Mesodermal cell (in vitro differentiated cells): Measurements from ENCODE around the gene GALNT10.

Experiments used
- H3K27ac ChIP-seq: 2 replicates; pipeline ENCODE4 v1.7.0; 2013; ENCODE audit warnings: mild to moderate bottlenecking, low read depth, low read length, moderate library complexity; ENCODE audit not compliant: severe bottlenecking
- H3K36me3 ChIP-seq: 2 replicates; pipeline ENCODE4 v1.7.1; 2013; ENCODE audit warnings: mild to moderate bottlenecking, low read length, moderate library complexity; ENCODE audit not compliant: control insufficient read depth, insufficient read depth
- H3K4me1 ChIP-seq: one replicate; pipeline ENCODE4 v1.7.1; 2013; ENCODE audit warnings: mild to moderate bottlenecking, low read length; ENCODE audit not compliant: insufficient read depth, control insufficient read depth, poor library complexity, severe bottlenecking
- H3K4me3 ChIP-seq: 2 replicates; pipeline ENCODE4 v1.7.0; 2013; ENCODE audit warnings: low read length, control low read depth, mild to moderate bottlenecking; ENCODE audit not compliant: insufficient read depth, poor library complexity, severe bottlenecking; ENCODE audit errors: extremely low read depth
- H3K9me3 ChIP-seq: 2 replicates; pipeline ENCODE4 v1.7.1; 2013; ENCODE audit warnings: mild to moderate bottlenecking, low read length, moderate library complexity; ENCODE audit not compliant: control insufficient read depth
- WGBS, 2 experiments: methylation state at CpG; one replicate each; pipeline ENCODE4 v1.1.5; 2013; ENCODE audit warnings: missing lambda C conversion rate in 2 of 2; ENCODE audit not compliant: insufficient coverage in 2 of 2; 5-methylcytosine and 5-hydroxymethylcytosine counted together

Gene GALNT10

GRCh38 chr5:154342211-154342610, 151.7 kb downstream of the GALNT10 start:
- Histone ChIP-seq H3K4me1 (no peaks in the 10 kb centered on the region), H3K27ac (no peak overlapping the region), H3K36me3 (peaks cover 5% of the 10 kb centered on the region), H3K9me3 (no peaks in the 10 kb centered on the region), H3K4me3 (no peak overlapping the region)
- WGBS, 2 experiments = 87 to 93% methylated on average over 4 to 6 of the region's 7 CpGs

- H3K9me3 ChIP-seq = no peaks in the 10 kb centered on the region
- H3K4me1 ChIP-seq = no peaks in the 10 kb centered on the region
- WGBS, 2 experiments = 89 to 96% methylated on average over 3 of the region's 4 CpGs
These were observed 152.4 kb downstream of the GALNT10 start for GRCh38 chr5:154342963-154343362.

GRCh38 chr5:154344461-154344860, 153.9 kb downstream of the GALNT10 start:
- H3K4me1 ChIP-seq = no peaks in the 10 kb centered on the region
- H3K36me3 ChIP-seq = no peaks in the 10 kb centered on the region
- no peak overlapping the region for H3K4me3 ChIP-seq
- H3K9me3 ChIP-seq = no peaks in the 10 kb centered on the region
- no peak overlapping the region for H3K27ac ChIP-seq
- 93 to 94% methylated on average over 5 of the region's 5 CpGs for WGBS, 2 experiments

More at GRCh38 chr5:154342963-154343362, 152.4 kb downstream of the GALNT10 start:
- no peak overlapping the region for H3K4me3 ChIP-seq
- peaks cover 4% of the 10 kb centered on the region for H3K36me3 ChIP-seq
- no peak overlapping the region for H3K27ac ChIP-seq

GRCh38 chr5:154345255-154345952, 154.9 kb downstream of the GALNT10 start:
- H3K36me3 ChIP-seq = no peaks in the 10 kb centered on the region
- no peak overlapping the region for H3K4me3 ChIP-seq
- H3K27ac ChIP-seq = no peak overlapping the region
- 80 to 82% methylated on average over 1 to 3 of the region's 5 CpGs for WGBS, 2 experiments
- no peaks in the 10 kb centered on the region for H3K9me3 ChIP-seq
- no peaks in the 10 kb centered on the region for H3K4me1 ChIP-seq

GRCh38 chr5:154346427-154346826, 155.9 kb downstream of the GALNT10 start:
- no peaks in the 10 kb centered on the region for H3K4me1 ChIP-seq
- 88% methylated on average over 1 of the region's 1 CpG; no CpG with 5 or more reads in 1 of the 2 experiments for WGBS, 2 experiments

GRCh38 chr5:154349626-154350264, 159.2 kb downstream of the GALNT10 start:
- Histone ChIP-seq H3K27ac (no peak overlapping the region), H3K4me1 (peaks cover 1% of the 10 kb centered on the region), H3K36me3 (no peaks in the 10 kb centered on the region), H3K4me3 (no peak overlapping the region), H3K9me3 (no peaks in the 10 kb centered on the region)
- WGBS, 2 experiments = 80 to 91% methylated on average over 4 to 5 of the region's 5 CpGs

More at GRCh38 chr5:154346427-154346826, 155.9 kb downstream of the GALNT10 start:
- H3K9me3 ChIP-seq = no peaks in the 10 kb centered on the region
- H3K36me3 ChIP-seq = no peaks in the 10 kb centered on the region
- no peak overlapping the region for H3K4me3 ChIP-seq
- no peak overlapping the region for H3K27ac ChIP-seq

- H3K4me1 ChIP-seq = peaks cover 14% of the 10 kb centered on the region
- no peak overlapping the region for H3K4me3 ChIP-seq
- no peaks in the 10 kb centered on the region for H3K9me3 ChIP-seq
- no peaks in the 10 kb centered on the region for H3K36me3 ChIP-seq
- no peak overlapping the region for H3K27ac ChIP-seq
These were observed 160.6 kb downstream of the GALNT10 start for GRCh38 chr5:154351141-154351540.

- WGBS, 2 experiments = 98 to 100% methylated on average over 3 of the region's 3 CpGs
- H3K9me3 ChIP-seq = no peaks in the 10 kb centered on the region
- H3K36me3 ChIP-seq = no peaks in the 10 kb centered on the region
- H3K27ac ChIP-seq = no peak overlapping the region
- H3K4me3 ChIP-seq = no peak overlapping the region
- H3K4me1 ChIP-seq = peaks cover 19% of the 10 kb centered on the region
These were observed 161.0 kb downstream of the GALNT10 start for GRCh38 chr5:154351566-154351965.

GRCh38 chr5:154352960-154353548, 162.5 kb downstream of the GALNT10 start:
- 84 to 94% methylated on average over 6 to 7 of the region's 11 CpGs for WGBS, 2 experiments

GRCh38 chr5:154355129-154355611, 164.6 kb downstream of the GALNT10 start:
- 30 to 68% methylated on average over 3 to 4 of the region's 5 CpGs for WGBS, 2 experiments
- no peak overlapping the region for H3K4me3 ChIP-seq
- no peak overlapping the region for H3K27ac ChIP-seq
- no peaks in the 10 kb centered on the region for H3K36me3 ChIP-seq
- H3K4me1 ChIP-seq = peaks cover 33% of the 10 kb centered on the region
- H3K9me3 ChIP-seq = no peaks in the 10 kb centered on the region

More at GRCh38 chr5:154352960-154353548, 162.5 kb downstream of the GALNT10 start:
- Histone ChIP-seq H3K27ac (no peak overlapping the region), H3K4me1 (peaks cover 22% of the 10 kb centered on the region), H3K36me3 (no peaks in the 10 kb centered on the region), H3K9me3 (no peaks in the 10 kb centered on the region), H3K4me3 (no peak overlapping the region)
